PC-3 (cell line): Measurements from ENCODE around the gene TENT4B.

Source experiments
- CTCF ChIP-seq: fragments of 300-600 bp; sonication (generic); conservative IDR thresholded peaks from 2 replicates; pipeline ENCODE4 v1.5.1; 2017; ENCODE audit warnings: antibody characterized with exemption, low read depth, mild to moderate bottlenecking, low read length
- EZH2phosphoT487 ChIP-seq: fragments of 300-600 bp; sonication (generic); IDR thresholded peaks from 2 replicates; pipeline ENCODE4 v1.6.1; 2018; ENCODE audit warnings: mild to moderate bottlenecking, antibody characterized with exemption, low read length, borderline replicate concordance

- TF ChIP-seq CTCF, result no peak
- no peak for TF ChIP-seq EZH2phosphoT487
Observed at GRCh38 chr16:50259334-50260205, 106.5 kb downstream of the TENT4B start.
